GM19351 (cell line): ENCODE measurements around the gene MYO6.

Source experiments
- ATAC-seq: cut with Tn5 transposase; IDR thresholded peaks from one replicate; pipeline ENCODE4 v1.9.1; 2021; ENCODE audit warnings: mild to moderate bottlenecking, moderate library complexity; ENCODE audit not compliant: unreplicated experiment

MYO6 gene

DNA sequence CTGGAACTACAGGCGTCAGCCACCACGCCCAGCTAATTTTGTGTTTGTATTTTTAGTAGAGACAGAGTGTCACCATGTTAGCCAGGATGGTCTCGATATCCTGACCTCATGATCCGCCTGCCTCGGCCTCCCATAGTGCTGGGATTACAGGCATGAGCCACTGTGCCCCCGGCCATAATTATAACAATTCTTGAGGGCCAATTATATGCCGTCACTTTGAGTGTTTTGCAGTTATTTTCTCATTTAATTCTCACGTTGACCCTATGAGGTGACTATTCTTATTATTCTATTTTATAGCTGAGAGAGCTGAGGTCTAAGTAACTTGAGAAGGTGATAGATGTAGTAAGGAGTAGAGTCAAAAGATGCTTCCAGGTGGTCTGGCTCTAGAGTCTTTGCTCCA, 13.0 kb downstream of the MYO6 start:
- ATAC-seq = no peak

- ATAC-seq = no peak
These were observed 17.3 kb downstream of the MYO6 start for GRCh38 chr6:75766387-75766786.

- ATAC-seq = no peak
These were observed 21.8 kb downstream of the MYO6 start for GRCh38 chr6:75770844-75771243.

DNA sequence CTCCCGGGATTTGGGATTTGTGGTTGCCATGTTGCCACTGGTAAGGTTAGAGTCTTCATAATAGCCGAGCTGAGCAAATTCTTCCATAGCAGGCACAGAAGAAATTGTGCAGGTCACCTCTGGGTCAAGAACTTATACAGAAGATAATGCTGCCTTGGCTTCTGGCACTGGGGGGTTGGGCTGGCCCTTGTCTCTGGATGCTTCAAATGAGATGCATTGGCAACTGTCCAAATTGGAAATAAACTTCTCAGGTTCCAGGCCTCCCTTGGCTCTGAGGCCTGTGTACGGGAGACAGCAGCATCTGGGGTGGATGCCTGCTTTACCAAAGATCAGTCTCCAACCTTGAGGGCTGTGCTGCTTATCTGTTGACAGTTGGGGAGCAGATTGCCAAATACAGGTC, 26.2 kb downstream of the MYO6 start:
- no peak for ATAC-seq

GRCh38 chr6:75776461-75776860, 27.4 kb downstream of the MYO6 start:
- ATAC-seq = no peak

GRCh38 chr6:75778757-75779156, 29.7 kb downstream of the MYO6 start:
- no peak for ATAC-seq

DNA sequence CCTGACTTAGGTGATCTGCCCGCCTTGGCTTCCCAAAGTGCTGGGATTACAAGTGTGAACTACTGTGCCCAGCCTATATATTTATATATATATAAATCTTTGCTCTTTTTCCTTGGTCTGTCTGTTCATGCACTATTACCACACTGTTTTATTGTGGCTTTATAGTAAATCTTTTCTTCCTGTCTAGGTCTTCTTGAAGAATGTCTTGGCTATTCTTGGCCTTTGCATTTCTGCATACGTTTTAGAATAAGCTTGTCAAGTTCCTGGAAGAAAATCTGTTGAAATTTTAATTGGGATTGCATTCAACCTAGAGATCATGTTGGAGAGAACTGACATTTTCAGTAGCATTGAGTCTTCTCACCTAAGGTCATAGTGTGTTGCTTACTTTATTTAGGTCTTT, 37.1 kb downstream of the MYO6 start:
- no peak for ATAC-seq

DNA sequence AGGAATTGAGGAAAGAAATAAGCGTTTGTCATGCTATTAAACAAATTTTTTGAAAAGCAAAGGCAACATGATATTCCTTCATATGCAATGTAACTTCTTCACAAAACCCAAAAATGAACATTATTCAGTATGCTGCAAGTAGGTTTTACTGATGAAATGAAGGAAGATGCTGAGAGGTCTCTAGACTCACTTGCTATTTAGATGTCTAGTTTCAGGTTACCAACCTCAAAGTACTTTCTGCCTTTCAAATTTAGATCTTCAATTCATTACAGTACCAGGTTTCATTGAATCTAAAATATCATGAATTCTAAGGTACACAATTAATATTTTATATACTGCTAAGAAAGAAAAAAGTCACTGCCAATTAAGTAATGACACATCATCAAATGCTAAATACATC, 39.9 kb downstream of the MYO6 start:
- no peak for ATAC-seq

- no peak for ATAC-seq
These were observed 42.8 kb downstream of the MYO6 start for GRCh38 chr6:75791881-75792280.

DNA sequence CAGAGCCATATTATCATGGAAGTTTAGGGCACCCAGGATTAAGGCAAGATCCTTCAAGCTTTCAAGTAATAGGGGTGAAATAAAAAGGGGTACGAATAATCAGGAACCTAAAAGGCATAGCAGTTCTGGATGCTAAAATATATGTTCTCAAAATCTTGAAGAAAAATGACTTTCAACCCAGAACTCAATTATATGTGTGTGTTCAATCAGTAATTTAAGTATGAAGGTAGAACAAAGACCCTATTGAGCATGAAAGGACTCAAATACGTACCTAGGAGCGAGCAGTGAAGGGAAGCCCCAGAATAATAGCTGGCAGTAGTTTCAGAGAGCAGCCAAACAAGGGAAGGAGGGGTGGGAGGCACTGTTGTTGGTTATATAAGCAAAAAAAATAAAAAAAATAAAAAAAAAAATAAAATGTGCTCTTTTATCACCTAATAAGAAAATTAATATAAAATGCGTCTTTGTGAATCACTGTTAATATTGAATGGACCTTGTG, 45.4 kb downstream of the MYO6 start:
- no peak for ATAC-seq

DNA sequence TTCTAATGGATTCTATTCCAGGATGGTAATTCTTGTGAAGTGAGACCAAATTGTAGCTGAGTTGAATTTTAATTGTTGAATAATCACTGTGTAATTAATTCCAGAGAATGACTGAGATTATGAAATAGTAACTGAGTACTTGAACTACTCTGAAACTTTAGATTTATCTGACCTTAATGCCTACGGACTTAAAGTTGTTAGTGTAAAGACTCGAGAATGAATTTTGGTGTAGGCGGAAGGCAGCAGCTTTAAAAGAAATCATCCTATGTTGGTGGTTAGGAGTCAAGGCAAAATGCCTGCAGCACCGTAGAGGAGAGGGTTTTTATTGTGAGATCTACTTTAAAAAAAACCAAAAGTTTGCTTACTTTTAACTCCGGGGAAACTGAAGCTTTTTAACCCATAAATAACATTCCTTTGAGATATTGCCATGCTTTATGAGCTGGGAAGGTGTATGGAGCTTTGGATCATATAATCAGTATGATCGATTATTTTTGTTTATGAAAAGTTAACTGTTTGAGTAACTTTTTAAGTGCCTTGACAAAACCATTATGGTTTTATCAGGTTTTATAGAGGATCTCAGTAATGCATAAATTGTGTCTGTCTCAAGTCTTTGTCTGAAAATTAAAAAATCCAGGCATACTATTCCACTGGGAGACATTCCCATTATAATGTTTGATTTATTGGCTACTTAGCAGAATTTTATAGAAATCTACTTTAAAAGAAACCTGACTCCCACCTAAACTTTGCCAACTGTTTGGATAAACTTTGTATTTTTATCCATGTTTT, 46.1 kb downstream of the MYO6 start:
- ATAC-seq = no peak

GRCh38 chr6:75796723-75797122, 47.7 kb downstream of the MYO6 start:
- no peak for ATAC-seq

- ATAC-seq = no peak
These were observed 51.1 kb downstream of the MYO6 start for GRCh38 chr6:75800133-75800532.

- ATAC-seq = no peak
These were observed 51.9 kb downstream of the MYO6 start for GRCh38 chr6:75800708-75801505.

DNA sequence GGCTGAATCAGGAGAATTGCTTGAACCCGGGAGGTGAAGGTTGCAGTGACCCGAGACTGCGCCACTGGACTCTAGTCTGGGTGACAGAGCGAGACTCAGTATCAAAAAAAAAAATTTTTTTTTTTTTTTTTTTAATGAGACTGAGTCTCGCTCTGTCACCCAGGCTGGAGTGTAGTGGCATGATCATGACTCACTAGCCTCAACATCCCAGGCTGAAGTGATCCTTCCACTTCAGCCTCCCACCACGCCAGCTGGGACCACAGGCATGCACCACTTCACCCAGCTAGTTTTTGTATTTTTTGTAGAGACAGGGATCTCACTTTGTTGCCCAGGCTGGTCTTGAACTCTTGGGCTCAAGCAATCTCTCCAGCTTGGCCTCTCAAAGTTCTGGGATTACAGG, 53.3 kb downstream of the MYO6 start:
- ATAC-seq = no peak

DNA sequence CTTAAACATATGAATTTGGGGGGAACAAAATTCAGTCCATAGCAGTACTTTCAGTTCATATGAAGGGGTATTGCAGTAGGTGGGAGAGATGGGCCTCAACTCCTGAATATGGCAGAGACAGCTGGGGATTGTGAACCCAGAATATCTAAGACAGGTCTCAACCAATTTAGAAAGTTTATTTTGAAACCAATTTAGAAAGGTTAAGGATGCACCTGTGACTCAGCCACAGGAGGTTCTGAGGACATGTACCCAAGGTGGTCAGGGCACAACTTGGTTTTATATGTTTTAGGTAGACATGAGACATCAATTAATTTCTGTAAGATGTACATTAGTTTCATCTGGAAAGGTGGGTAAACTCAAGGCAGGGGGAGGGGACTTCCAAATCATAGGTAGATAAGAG, 59.5 kb downstream of the MYO6 start:
- ATAC-seq = no peak

- ATAC-seq = no peak
These were observed 63.5 kb downstream of the MYO6 start for GRCh38 chr6:75812560-75812959.

- ATAC-seq = no peak
These were observed 64.6 kb downstream of the MYO6 start for GRCh38 chr6:75813476-75814250.

DNA sequence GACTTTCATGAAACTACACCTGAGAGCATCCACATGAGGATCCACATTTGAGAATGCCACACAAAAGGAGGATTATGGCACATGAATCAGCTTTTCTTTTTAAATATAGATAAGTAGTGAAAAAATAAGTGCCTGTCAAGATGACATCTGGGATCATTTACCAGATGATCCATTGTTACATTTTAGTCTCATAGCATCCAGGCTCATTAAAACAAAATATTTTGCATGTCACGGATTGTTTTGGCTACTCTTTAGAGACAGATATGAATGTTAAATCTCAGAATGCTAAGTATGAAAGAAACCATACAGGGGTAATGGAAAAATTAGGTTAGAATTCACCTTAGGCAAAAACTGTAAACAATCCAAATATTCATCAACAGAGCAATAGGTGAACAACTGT, 66.7 kb downstream of the MYO6 start:
- no peak for ATAC-seq

- no peak for ATAC-seq
These were observed 69.2 kb downstream of the MYO6 start for GRCh38 chr6:75818098-75818855.
